Ovary (tissue), 9 donors: ENCODE results near the gene STK33. TPM values are rescaled to one million over a fixed set of nuclear protein-coding genes. Genes with fewer than 3 reads are reported as not detected.

Source experiments
- DNase-seq, 5 donors: peaks; one replicate each; pipeline ENCODE4 v3.0.0-alpha.2; 2019 to 2020
- H3K27ac ChIP-seq, 2 donors: fragments of 200-600 bp; one replicate each; pipeline versions ENCODE4 v1.5.1 to v1.8.0; 2019 to 2022
- H3K27me3 ChIP-seq: fragments of 200-600 bp; one replicate; pipeline ENCODE4 v1.8.0; 2022
- H3K36me3 ChIP-seq: fragments of 200-600 bp; sonication (generic); one replicate; pipeline ENCODE4 v1.5.1; 2019
- H3K4me1 ChIP-seq: one replicate; pipeline ENCODE4 v1.8.1; 2013; ENCODE audit warnings: mild to moderate bottlenecking, moderate library complexity; ENCODE audit not compliant: insufficient read depth
- H3K4me3 ChIP-seq: fragments of 200-600 bp; sonication (generic); one replicate; pipeline ENCODE4 v1.5.1; 2017
- H3K9me3 ChIP-seq, 2 donors: fragments of 200-600 bp in 1 of 2; sonication (generic) in 1 of 2; one replicate each; pipeline versions ENCODE4 v1.5.1 to v1.8.1; 2013 to 2019; ENCODE audit warnings: mild to moderate bottlenecking in 1 of 2, moderate library complexity in 1 of 2
- EP300 ChIP-seq: sonication (generic); formaldehyde crosslinking; IDR thresholded peaks from one replicate; pipeline ENCODE4 v1.6.1; 2017; ENCODE audit warnings: antibody characterized with exemption
- POLR2A ChIP-seq: fragments of 450-650 bp; IDR thresholded peaks from one replicate; pipeline ENCODE4 v1.6.1; 2017; ENCODE audit warnings: antibody characterized with exemption, mild to moderate bottlenecking, moderate library complexity
- WGBS, 3 donors: extraction: QIAGEN DNeasy Blood & Tissue Kit in 1 of 3; methylation state at CpG; one replicate each; pipeline versions ENCODE4 v1.1.5 to v1.1.7; 2013 to 2017; 5-methylcytosine and 5-hydroxymethylcytosine counted together
- intact Hi-C, 4 donors: fragments of 100-400 bp; cut with DNase I; formaldehyde crosslinking; loops; one replicate each; pipeline versions ENCODE4 v1.11.0 to v1.15.1; 2022 to 2023
- polyA plus RNA-seq, 2 donors: library from polyadenylated mRNA; stranded (reverse); fragments of 200-250 nt in 1 of 2; fragments of 350-450 nt in 1 of 2; fragmentation: Illumina TruSeq in 1 of 2; extraction: RNeasy Lipid Tissue Mini Kit (QIAGEN cat#74804) in 1 of 2; gene quantifications; one replicate each; pipeline ENCODE4 v1.2.3, GENCODE V29; 2013 to 2014
- total RNA-seq, 7 donors: library from RNA; depleted of rRNA in 2 of 7; stranded (reverse); fragments of >200 nt in 2 of 7; fragmentation: NEBNext Ultra II Directional in 3 of 7; extraction: Animal tissue kit (Norgen Biotek cat#: 25700) in 3 of 7; gene quantifications; one replicate each; pipeline versions ENCODE4 v1.1.0 to v1.2.4, GENCODE V29; 2016 to 2023
- TF ChIP-seq, protein P1 (sequence below), 3 donors: fragments of 450-650 bp in 2 of 3; fragments of 200-600 bp in 1 of 3; IDR thresholded peaks; one replicate each; pipeline versions ENCODE4 v1.5.1 to v1.8.0; 2016 to 2022; ENCODE audit warnings: antibody characterized with exemption in 3 of 3, mild to moderate bottlenecking in 1 of 3
- donor health status: DM: no; HTN: no; CAD: no; lungs with moderate emphysema.
- donor health status: DM: no; HTN: no; CAD: no.
- donor health status: Bipolar disorder and iron deficiency.
- donor health status: DM: yes; HTN: yes; CAD: no.
- donor health status: DM: no; HTN: no; CAD: no.
- donor health status: DM: yes; HTN: yes; CAD: no.

The STK33 gene
- total and polyA plus RNA-seq, 9 donors: 11.9 to 50.8 (median 23.5) TPM

DNA sequence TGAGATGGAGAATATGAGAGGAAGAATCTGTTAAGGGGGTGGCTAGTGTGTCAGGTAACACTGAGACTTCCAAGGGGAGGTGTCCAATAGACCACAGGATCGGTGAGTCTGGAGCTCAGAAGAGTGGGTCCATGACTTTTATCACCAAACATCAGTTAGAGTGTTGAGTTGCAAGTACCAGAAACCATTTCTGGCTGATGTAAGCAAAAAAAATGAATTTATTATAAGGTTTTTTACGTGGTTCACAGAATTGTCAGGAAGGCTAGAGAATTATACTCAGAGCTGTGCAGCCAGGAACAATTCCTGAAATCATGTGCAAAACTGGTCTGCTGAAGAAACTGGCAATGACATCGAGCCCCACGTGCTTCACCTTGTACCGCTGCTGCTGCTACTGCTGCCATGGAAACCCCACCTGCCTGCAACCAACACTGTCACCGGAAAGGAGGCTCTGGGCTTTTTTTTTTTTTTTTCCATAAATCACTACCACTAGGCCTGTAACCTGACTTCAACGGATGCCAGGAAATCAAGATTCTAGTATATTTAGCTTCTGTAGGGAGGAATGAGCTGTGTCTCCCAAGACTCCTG is 16.6 kb upstream of the STK33 start:
- no peak for TF ChIP-seq POLR2A
- no peak for TF ChIP-seq EP300
- TF ChIP-seq, protein P1, sequence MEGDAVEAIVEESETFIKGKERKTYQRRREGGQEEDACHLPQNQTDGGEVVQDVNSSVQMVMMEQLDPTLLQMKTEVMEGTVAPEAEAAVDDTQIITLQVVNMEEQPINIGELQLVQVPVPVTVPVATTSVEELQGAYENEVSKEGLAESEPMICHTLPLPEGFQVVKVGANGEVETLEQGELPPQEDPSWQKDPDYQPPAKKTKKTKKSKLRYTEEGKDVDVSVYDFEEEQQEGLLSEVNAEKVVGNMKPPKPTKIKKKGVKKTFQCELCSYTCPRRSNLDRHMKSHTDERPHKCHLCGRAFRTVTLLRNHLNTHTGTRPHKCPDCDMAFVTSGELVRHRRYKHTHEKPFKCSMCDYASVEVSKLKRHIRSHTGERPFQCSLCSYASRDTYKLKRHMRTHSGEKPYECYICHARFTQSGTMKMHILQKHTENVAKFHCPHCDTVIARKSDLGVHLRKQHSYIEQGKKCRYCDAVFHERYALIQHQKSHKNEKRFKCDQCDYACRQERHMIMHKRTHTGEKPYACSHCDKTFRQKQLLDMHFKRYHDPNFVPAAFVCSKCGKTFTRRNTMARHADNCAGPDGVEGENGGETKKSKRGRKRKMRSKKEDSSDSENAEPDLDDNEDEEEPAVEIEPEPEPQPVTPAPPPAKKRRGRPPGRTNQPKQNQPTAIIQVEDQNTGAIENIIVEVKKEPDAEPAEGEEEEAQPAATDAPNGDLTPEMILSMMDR (IDR thresholded peaks at IDR 0.05): no peak
- no peak overlapping the region for H3K27ac ChIP-seq
- H3K9me3 ChIP-seq: no peaks in the 10 kb centered on the region
- H3K4me3 ChIP-seq: no peak overlapping the region
- no peak for DNase-seq
- no peaks in the 10 kb centered on the region for H3K27me3 ChIP-seq
- intact Hi-C loops: no loop called here
- no peaks in the 10 kb centered on the region for H3K36me3 ChIP-seq
- H3K4me1 ChIP-seq: no peaks in the 10 kb centered on the region
- WGBS, 3 donors: 47 to 73% (median 73%) methylated on average over 7 of the region's 7 CpGs

DNA sequence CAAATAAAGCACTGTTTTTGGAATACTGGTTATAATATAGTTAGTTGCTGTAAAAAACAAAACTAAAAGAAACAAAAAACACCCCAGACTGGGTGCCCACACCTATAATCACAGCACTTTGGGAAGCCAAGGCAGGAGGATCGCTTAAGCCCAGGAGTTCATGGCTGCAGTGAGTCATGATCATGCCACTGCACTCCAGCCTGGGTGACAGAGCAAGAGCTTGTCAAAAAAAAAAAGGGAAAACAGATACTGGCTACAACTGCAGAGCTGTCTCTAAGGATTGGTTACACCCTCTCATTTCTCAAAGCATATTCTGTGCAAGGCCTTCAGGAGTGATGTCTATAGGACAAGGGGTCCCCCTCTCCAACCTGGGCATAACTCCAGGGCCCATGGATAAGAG is 14.6 kb upstream of the STK33 start:
- Histone ChIP-seq H3K36me3 (no peaks in the 10 kb centered on the region), H3K27ac (no peak overlapping the region), H3K4me3 (no peak overlapping the region), H3K9me3 (no peaks in the 10 kb centered on the region), H3K4me1 (no peaks in the 10 kb centered on the region), H3K27me3 (no peaks in the 10 kb centered on the region)
- WGBS, 3 donors: 50 to 88% (median 81%) methylated on average over 1 of the region's 1 CpG
- TF ChIP-seq POLR2A (no peak), EP300 (no peak)
- TF ChIP-seq, protein P1 (IDR thresholded peaks at IDR 0.05): no peak
- DNase-seq: no peak
- intact Hi-C loops: no loop called here

DNA sequence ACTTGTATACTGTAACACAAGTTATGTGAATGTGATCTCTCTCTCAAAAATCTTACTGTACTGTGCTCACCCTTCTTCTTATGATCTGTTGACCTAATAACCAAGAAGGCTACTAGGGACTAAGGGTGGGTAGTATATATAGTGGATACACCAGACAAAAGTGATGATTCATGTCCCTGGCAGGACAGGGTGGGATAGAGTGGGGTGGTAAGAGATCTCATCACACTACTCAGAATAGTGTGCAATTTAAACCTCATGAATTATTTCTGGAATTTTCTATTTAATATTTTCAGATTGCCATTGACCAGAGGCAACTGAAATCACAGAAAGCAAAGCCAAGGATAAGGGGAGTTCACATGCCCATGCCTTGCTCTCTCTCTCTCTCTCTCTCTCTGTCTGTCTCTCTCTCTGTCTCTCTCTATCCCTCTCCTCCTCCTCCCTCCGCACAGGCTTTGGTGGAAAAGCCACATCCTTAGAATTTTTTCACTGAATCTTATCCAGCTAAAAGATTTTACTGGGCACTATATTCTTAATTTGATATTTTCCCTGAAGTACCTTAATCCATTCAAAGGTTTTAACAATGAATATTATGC is 12.0 kb upstream of the STK33 start:
- H3K9me3 ChIP-seq: no peaks in the 10 kb centered on the region
- H3K27me3 ChIP-seq: no peaks in the 10 kb centered on the region
- no peak overlapping the region for H3K27ac ChIP-seq
- no peaks in the 10 kb centered on the region for H3K36me3 ChIP-seq
- 50 to 79% (median 54%) methylated on average over 1 of the region's 1 CpG for WGBS, 3 donors
- TF ChIP-seq, protein P1 (IDR thresholded peaks at IDR 0.05): no peak
- TF ChIP-seq EP300: no peak
- no peak for TF ChIP-seq POLR2A
- no peaks in the 10 kb centered on the region for H3K4me1 ChIP-seq
- intact Hi-C loops: no loop called here
- no peak for DNase-seq
- H3K4me3 ChIP-seq: no peak overlapping the region

DNA sequence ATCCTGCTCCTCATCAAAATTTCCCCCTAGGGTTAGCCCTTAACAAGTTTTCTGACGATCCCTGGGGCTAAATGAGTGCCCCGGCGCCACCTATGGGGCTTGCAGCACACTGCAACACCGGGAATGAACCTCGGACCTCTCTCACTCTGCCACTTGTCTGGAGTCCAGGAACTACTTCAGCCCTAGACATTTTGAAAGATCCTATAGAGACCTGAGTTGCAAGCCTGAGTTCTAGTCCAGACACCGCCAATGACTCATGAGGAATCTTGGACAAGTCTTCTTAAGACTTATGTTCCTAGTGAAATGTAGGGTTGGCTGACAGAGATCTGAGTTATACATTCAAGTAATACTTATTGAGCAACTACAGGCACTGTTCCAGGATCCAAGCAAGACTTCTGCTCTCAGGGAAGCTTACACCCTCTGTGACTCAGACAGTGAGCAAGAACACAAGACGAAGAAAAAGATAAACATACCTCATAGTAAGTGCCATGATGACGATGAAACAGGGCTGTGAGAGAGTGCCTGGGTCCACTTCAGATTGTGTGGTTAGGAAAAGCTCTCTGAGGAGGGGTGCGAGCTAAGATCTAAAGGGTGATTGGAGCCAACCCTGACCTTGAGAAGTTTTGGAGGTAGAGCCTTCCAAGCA is 10.2 kb upstream of the STK33 start:
- whole genome bisulfite sequencing, 3 donors: 8 to 13% (median 9%) methylated on average over 9 of the region's 9 CpGs
- peak in 2 of 5 donors; percentile 45 to 54 for DNase-seq

More for the DNA sequence above, 10.2 kb upstream of the STK33 start:
- intact Hi-C loops: no loop called here
- Histone ChIP-seq H3K36me3 (no peaks in the 10 kb centered on the region), H3K9me3 (no peaks in the 10 kb centered on the region), H3K4me3 (no peak overlapping the region), H3K27ac (no peak overlapping the region), H3K4me1 (no peaks in the 10 kb centered on the region), H3K27me3 (no peaks in the 10 kb centered on the region)
- TF ChIP-seq EP300 (no peak), POLR2A (no peak)
- TF ChIP-seq, protein P1 (IDR thresholded peaks at IDR 0.05): peak in 1 of 3 donors; percentile 13
